GM12865 (cell line): ENCODE data around the gene GSC2.

Experiments used
- DNase-seq: peaks from one replicate; pipeline ENCODE4 v3.0.0; 2010; ENCODE audit warnings: low read depth
- H3K4me3 ChIP-seq: 2 replicates; pipeline ENCODE4 v1.5.1; 2011; ENCODE audit warnings: mild to moderate bottlenecking, low read depth, low read length, control low read depth
- CTCF ChIP-seq: IDR thresholded peaks from 2 replicates; pipeline ENCODE4 v1.5.1; 2011; ENCODE audit warnings: low read length, control low read depth, low read depth, inconsistent platforms; ENCODE audit not compliant: insufficient read depth; ENCODE audit errors: missing control alignments

The GSC2 gene

GRCh38 chr22:19134874-19135273 is 15.2 kb downstream of the GSC2 start:
- DNase-seq, result no peak
- H3K4me3 ChIP-seq, result no peak overlapping the region
- no peak for TF ChIP-seq CTCF

- H3K4me3 ChIP-seq, result no peak overlapping the region
- no peak for TF ChIP-seq CTCF
- no peak for DNase-seq
Observed at GRCh38 chr22:19134176-19134831, 15.8 kb downstream of the GSC2 start.

- no peak overlapping the region for H3K4me3 ChIP-seq
- DNase-seq, result no peak
- TF ChIP-seq CTCF, result no peak
Observed at GRCh38 chr22:19133561-19133960, 16.5 kb downstream of the GSC2 start.

GRCh38 chr22:19132693-19133400 is 17.2 kb downstream of the GSC2 start:
- no peak for TF ChIP-seq CTCF
- no peak overlapping the region for H3K4me3 ChIP-seq
- no peak for DNase-seq

- DNase-seq, result no peak
Observed at GRCh38 chr22:19132153-19132552, 17.9 kb downstream of the GSC2 start.

GRCh38 chr22:19131685-19132015 is 18.4 kb downstream of the GSC2 start:
- no peak overlapping the region for H3K4me3 ChIP-seq
- no peak for DNase-seq
- TF ChIP-seq CTCF, result no peak

More at GRCh38 chr22:19132153-19132552, 17.9 kb downstream of the GSC2 start:
- no peak for TF ChIP-seq CTCF
- no peak overlapping the region for H3K4me3 ChIP-seq
